EH (cell line): ENCODE measurements around the gene KIAA0753.
"Not testable (repeated sequence)": the region's sequence is repeated elsewhere in the genome, so short reads cannot be mapped to it uniquely, and the experiment has no call there.

ENCODE experiments used
- DNase-seq: peaks from one replicate; pipeline ENCODE4 v3.0.0-alpha.2; 2015; ENCODE audit warnings: low read depth

The KIAA0753 gene

DNA sequence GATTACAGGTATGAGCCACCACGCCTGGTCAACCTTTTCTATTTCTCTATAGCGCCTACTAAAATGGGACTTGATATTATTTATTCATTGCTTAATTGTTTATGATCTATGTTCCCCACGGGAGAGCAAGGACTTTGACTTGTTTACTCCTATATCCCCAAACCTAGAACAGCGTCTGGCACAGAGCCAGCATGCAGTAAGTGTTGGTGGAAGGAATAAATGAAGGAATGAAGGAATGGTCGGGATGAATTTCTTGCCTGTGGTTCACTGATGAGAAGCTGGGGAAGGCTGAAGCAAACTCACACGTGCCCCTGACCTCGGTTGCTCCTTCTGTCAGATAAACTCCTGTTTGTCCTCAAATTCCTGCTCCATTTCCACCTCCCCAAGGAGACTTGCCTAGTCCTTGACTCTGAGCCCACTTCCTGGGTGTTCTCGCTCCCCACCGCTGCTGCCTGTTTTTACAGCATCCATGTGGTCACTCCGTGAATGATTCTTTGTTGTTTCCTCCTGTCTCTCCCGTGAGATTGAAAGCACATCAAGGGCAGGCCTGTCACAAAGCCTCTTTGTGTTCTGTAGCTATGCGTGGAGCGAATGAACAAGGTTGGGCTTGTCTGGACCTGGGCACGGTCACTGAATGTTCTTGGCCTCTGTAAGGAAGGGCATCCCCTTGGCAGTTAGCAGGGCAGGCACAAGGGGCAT lies 28.4 kb upstream of the KIAA0753 start:
- DNase-seq: no peak

GRCh38 chr17:6668219-6668618 lies 27.7 kb upstream of the KIAA0753 start:
- DNase-seq: no peak

GRCh38 chr17:6667516-6667915 lies 27.0 kb upstream of the KIAA0753 start:
- DNase-seq: no peak

DNA sequence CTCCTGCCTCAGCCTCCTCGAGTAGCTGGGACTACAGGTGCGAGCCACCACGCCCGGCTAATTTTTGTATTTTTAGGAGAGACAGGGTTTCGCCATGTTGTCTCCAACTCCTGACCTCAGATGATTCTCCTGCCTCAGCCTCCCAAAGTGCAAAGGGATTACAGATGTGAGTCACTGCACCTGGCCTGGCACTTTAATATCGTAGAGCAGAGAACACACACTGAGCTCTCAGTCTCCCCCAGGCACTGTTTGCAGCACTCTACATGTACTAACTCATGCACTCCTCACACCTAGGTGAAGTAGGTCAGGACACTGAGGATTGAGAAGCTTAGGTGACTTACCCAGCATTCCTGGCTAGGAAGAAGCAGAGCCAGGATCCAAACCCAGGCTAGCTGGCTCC lies 26.0 kb upstream of the KIAA0753 start:
- no peak for DNase-seq

DNA sequence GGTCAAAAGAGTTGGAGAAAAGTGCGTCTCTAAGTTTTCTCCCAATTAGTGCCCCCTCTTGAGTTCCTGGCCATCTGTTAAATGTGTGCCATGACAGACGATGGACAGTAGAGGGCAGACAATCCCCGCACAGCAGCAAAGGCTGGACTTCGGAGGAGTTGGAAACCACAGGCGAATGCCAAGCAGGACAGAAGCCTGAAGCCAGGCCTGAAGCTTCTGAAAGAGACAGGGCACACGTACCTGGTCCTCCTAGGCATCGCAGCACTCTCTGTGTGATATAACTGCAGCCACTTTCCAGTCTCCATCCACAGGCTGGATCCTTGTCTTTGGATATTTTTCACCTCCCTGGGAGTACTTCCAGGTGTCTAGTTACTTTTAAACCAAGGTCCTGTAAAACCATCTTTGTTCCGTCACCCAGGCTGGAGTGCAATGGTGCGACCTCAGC lies 25.6 kb upstream of the KIAA0753 start:
- DNase-seq: peak; percentile 82

GRCh38 chr17:6663200-6663599 lies 22.7 kb upstream of the KIAA0753 start:
- not testable (repeated sequence) for DNase-seq

GRCh38 chr17:6661464-6661848 lies 20.9 kb upstream of the KIAA0753 start:
- no peak for DNase-seq

GRCh38 chr17:6660805-6661463 lies 20.4 kb upstream of the KIAA0753 start:
- no peak for DNase-seq

DNA sequence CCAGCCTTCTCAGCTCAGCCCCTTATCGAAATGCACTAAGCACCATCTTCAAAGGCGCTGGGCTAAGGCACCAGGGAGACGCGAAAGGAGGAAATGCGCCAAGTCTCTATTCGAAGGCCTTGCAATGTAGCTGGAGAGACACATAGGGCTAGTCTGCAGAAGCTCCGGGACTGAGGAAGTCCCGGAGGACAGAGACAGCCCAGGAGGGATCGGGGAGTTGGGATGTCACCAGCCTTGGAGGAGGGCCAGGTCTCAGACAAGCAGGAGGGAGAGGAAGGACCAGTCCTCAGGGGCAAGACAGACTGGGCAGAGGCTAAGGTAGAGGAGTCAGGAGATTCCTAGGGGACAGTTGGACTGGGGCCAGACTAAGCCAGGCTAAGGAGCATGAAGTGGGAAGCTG lies 19.6 kb upstream of the KIAA0753 start:
- DNase-seq: no peak

- not testable (repeated sequence) for DNase-seq
Measured at GRCh38 chr17:6658411-6658810, 17.9 kb upstream of the KIAA0753 start.

DNA sequence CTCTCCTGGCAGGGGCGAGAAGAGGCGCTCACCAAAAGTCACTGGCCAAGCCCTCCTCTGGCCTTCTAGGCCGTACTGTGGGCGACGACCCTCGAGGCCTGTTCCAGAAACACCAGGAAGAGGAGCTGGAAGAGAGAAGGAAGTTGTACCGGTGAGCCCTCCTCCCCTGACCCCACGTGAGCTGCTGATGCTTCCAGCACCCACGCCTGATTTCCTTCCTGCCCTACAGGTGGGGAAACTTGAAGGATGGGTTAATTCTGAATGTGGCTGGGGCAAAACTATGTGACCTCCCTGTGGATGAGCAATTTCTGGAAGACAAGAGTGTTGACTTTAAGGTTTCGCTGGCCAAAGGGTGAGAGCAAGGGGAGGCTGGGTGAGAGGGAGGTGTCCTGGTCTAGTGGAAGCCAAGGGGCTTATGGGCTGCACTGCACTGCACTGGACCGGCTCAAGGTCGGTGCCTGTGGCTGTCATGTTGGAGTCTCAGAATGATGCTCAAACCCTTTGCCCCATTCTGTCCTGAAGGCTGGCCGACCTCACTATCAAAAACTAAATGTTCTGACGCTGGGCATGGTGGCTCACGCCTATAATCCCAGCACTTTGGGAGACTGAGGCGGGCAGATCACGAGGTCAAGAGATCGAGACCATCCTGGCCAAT lies 17.2 kb upstream of the KIAA0753 start:
- no peak for DNase-seq

- DNase-seq: not testable (repeated sequence)
Measured at GRCh38 chr17:6656797-6657632, 16.5 kb upstream of the KIAA0753 start.

DNA sequence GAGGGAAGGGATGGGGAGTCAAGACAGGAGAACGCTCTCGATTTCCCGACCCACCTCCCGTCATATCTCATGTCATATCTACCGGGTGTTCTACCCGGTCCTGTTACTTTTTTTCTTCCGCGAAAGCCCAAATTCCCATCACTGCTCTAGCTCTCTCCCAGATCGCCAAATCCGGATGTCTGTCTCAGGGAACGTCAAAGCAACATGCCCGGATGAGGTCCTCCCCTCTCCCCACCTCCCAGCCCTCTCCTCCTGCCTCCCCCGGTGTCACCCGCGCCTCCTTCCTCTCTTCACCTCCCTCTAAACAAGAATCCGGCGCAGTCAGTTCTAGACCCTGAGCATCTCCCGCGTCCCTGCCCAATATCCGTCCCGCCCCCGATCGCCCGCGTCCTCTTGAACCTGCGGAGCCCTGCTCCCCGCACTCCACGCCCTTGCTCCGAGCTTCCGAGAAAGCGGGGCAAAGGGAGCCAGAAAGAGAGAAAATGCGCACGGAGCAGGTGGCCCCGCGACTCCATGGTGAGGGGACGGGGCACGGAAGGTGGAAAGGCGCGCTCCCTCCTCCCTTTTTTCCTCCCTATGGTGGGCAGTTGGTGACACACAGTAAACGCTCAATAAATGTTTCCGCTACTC lies 15.3 kb upstream of the KIAA0753 start:
- not testable (repeated sequence) for DNase-seq

- DNase-seq: no peak
Measured at GRCh38 chr17:6654841-6655731, 14.6 kb upstream of the KIAA0753 start.

DNA sequence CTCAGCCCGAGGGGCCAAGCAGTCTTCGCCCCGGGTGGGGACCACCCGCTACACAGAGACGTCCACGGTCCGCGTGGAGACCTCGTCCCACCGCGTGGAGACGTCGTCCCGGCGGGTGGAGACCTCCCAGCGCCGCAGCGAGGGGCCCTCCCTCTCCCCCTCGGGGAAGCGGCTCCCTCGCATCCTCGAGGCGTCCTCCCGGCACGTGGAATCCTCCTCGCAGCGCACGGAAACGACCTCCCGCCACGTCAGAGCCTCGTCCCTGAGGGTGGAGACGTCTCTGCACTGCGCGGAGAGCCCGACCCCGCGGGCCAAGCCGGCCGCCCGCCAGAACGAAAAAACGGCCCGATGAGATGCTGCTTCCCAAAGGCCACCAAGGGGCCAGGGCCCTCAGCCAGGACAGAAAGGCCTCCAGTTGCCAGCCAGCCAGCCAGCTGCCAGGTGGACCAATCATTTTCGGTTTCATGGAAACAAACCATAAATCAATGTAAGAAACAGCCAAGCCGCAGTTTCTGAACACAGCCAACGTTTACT lies 11.5 kb upstream of the KIAA0753 start:
- no peak for DNase-seq

DNA sequence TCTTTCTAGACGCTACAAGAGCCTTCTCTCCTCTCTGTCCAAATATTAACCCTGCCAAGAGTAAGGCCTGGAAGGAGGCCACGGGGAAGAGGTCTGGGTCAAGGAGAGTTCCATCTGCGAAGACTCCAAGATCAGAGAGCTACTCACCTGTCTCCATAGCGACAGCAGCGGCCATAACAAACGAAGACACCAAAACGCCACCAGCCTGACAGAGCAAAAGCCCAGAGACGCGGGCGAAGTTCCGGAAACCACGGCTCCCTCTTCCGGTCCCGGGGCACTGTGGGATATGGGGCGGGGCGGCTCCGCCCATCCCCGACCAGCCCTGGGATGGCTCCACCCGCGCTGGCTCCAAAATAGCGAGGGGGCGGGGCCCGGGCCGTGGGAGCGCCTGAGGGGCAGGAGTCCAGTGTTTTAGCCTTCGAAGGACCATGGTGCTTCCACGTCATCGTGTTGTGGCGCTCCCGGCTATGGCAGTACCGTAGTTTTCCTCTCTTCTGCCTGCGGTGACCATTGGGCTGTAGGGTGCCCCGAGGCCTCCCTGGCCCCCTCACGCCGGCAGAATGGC lies 10.9 kb upstream of the KIAA0753 start, which contains the start of the genes C17orf100 and MED31:
C17orf100 (plus strand) TSS at position 409 of the 565 bp plus-strand sequence; CDS start at position 561, 152 bp downstream.
MED31 (minus strand) TSS at position 252 of the 565 bp plus-strand sequence; CDS start at position 175, 77 bp downstream.
- peak; percentile 95 for DNase-seq

DNA sequence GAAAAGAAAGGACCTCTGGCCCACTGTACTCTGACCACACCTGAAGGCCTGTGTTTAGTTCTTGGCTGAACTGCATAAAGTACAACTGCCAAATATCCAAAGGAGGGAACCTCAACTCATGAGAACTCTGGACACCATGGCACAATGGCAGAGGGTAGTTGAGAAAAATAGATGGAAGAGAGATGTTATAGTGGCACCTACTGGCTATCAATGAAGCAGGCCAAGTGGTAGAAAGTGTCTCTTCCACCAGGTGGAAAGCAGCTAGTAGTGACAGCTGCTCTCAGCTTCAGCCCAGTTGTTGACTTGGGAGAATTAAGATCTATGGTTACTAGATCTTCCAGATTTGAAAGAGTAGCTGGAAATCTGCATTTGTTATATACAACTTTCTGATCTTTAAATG lies 7.7 kb upstream of the KIAA0753 start:
- DNase-seq: no peak

GRCh38 chr17:6643451-6644125 lies 3.1 kb upstream of the KIAA0753 start:
- DNase-seq: peak; percentile 86

DNA sequence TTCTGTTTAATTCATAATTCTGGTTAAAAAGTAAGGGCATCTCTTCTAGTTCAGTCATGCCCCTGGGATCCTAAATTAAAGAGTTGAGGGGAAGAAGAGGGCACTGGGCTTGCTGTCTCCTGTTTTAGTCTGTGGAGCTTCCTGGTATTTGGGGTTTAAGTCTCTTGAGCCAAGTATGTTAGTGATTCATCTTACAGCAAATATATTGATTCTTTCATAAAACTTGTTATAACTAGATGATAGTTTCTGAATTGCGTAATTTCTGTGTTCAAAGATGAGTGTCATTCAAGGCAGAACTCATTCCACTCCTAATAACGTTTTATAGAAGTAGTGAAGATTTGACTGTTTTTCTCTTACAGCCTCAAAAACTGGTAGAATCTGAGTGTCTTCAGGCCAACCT lies 2.1 kb upstream of the KIAA0753 start:
- DNase-seq: no peak
